ENCODE measurements around the gene ETF1.
A peak's percentile ranks its signal among the peaks of the same experiment; 100 is the strongest.

Gene ETF1

GRCh38 chr5:138468133-138468965 is 74.7 kb downstream of the ETF1 start:
- no peak for DNase-seq (ENCODE audit: low read depth)
- no peak for TF ChIP-seq CTCF (IDR thresholded peaks at IDR 0.05; ENCODE audit: low read depth, low read length, missing control alignments)
- H3K4me3 ChIP-seq (ENCODE audit: low read depth, low read length) = no peak overlapping the region

GRCh38 chr5:138467711-138468132 is 75.3 kb downstream of the ETF1 start:
- no peak for TF ChIP-seq CTCF (IDR thresholded peaks at IDR 0.05; ENCODE audit: low read depth, low read length, missing control alignments)
- no peak for DNase-seq (ENCODE audit: low read depth)
- no peak overlapping the region for H3K4me3 ChIP-seq (ENCODE audit: low read depth, low read length)

- TF ChIP-seq CTCF (IDR thresholded peaks at IDR 0.05; ENCODE audit: low read depth, low read length, missing control alignments) = no peak
- DNase-seq (ENCODE audit: low read depth) = no peak
- peak overlapping the region; percentile 8; the same call in 1 of the 2 replicates for H3K4me3 ChIP-seq (ENCODE audit: low read depth, low read length)
These were observed 75.9 kb downstream of the ETF1 start for GRCh38 chr5:138466900-138467710.

GRCh38 chr5:138466125-138466899 is 76.7 kb downstream of the ETF1 start:
- DNase-seq (ENCODE audit: low read depth) = no peak
- TF ChIP-seq CTCF (IDR thresholded peaks at IDR 0.05; ENCODE audit: low read depth, low read length, missing control alignments) = no peak

GRCh38 chr5:138465261-138466124 is 77.5 kb downstream of the ETF1 start, which contains the start of gene EGR1:
Gene EGR1 (plus strand): TSS chr5:138465479. CDS start chr5:138465762, 283 bp downstream.
- peak; percentile 7 for TF ChIP-seq CTCF (IDR thresholded peaks at IDR 0.05; ENCODE audit: low read depth, low read length, missing control alignments)
- DNase-seq (ENCODE audit: low read depth) = peak; percentile 71
- H3K4me3 ChIP-seq (ENCODE audit: low read depth, low read length) = peak within 1 kb of the TSS; percentile 70

More at GRCh38 chr5:138466125-138466899, 76.7 kb downstream of the ETF1 start:
- peak overlapping the region; percentile 70 for H3K4me3 ChIP-seq (ENCODE audit: low read depth, low read length)
